ENCODE results near the gene DRC7. TPM values are rescaled to one million over a fixed set of nuclear protein-coding genes. Genes with fewer than 3 reads are reported as not detected.

DRC7 gene
- total RNA-seq, 2 donors from 2014 or later, result not detected

- no peak for DNase-seq (ENCODE audit: low spot score)
- Histone ChIP-seq H3K36me3 (no peaks in the 10 kb centered on the region), H3K27ac (no peak overlapping the region), H3K4me1 (ENCODE audit: control insufficient read depth in 1 of 2, low read depth in 2 of 2) (no peaks in the 10 kb centered on the region), H3K27me3 (replicated peaks; ENCODE audit: insufficient read depth) (no peaks in the 10 kb centered on the region), H3K9me3 (no peaks in the 10 kb centered on the region), H3K4me3 (no peak overlapping the region)
- TF ChIP-seq CTCF (IDR thresholded peaks at IDR 0.05), result no peak
- no peak for ATAC-seq (ENCODE audit: insufficient number of reproducible peaks, low FRiP score, low read depth)
These were observed 6.1 kb upstream of the DRC7 start for GRCh38 chr16:57688487-57688986.

GRCh38 chr16:57688987-57689761, 5.4 kb upstream of the DRC7 start:
- H3K27ac ChIP-seq, result no peak overlapping the region
- H3K9me3 ChIP-seq, result no peaks in the 10 kb centered on the region
- H3K4me1 ChIP-seq (ENCODE audit: control insufficient read depth in 1 of 2, low read depth in 2 of 2), result no peaks in the 10 kb centered on the region
- no peak overlapping the region for H3K4me3 ChIP-seq
- no peak for DNase-seq (ENCODE audit: low spot score)
- no peaks in the 10 kb centered on the region for H3K27me3 ChIP-seq (replicated peaks; ENCODE audit: insufficient read depth)
- H3K36me3 ChIP-seq, result no peaks in the 10 kb centered on the region
- no peak for TF ChIP-seq CTCF (IDR thresholded peaks at IDR 0.05)
- ATAC-seq (ENCODE audit: insufficient number of reproducible peaks, low FRiP score, low read depth), result no peak

GRCh38 chr16:57689762-57690558, 4.6 kb upstream of the DRC7 start:
- no peak for DNase-seq (ENCODE audit: low spot score)
- no peak overlapping the region for H3K4me3 ChIP-seq
- no peaks in the 10 kb centered on the region for H3K9me3 ChIP-seq
- H3K36me3 ChIP-seq, result no peaks in the 10 kb centered on the region
- ATAC-seq (ENCODE audit: insufficient number of reproducible peaks, low FRiP score, low read depth), result no peak
- H3K27ac ChIP-seq, result no peak overlapping the region
- no peaks in the 10 kb centered on the region for H3K4me1 ChIP-seq (ENCODE audit: control insufficient read depth in 1 of 2, low read depth in 2 of 2)
- TF ChIP-seq CTCF (IDR thresholded peaks at IDR 0.05), result no peak
- no peaks in the 10 kb centered on the region for H3K27me3 ChIP-seq (replicated peaks; ENCODE audit: insufficient read depth)

GRCh38 chr16:57690782-57691471, 3.7 kb upstream of the DRC7 start:
- Histone ChIP-seq H3K27ac (no peak overlapping the region), H3K36me3 (no peaks in the 10 kb centered on the region), H3K4me1 (ENCODE audit: control insufficient read depth in 1 of 2, low read depth in 2 of 2) (no peaks in the 10 kb centered on the region), H3K27me3 (replicated peaks; ENCODE audit: insufficient read depth) (no peaks in the 10 kb centered on the region), H3K9me3 (no peaks in the 10 kb centered on the region), H3K4me3 (no peak overlapping the region)
- DNase-seq (ENCODE audit: low spot score) (no peak), ATAC-seq (ENCODE audit: insufficient number of reproducible peaks, low FRiP score, low read depth) (no peak)
- TF ChIP-seq CTCF (IDR thresholded peaks at IDR 0.05), result no peak

- Histone ChIP-seq H3K27me3 (replicated peaks; ENCODE audit: insufficient read depth) (no peaks in the 10 kb centered on the region), H3K9me3 (no peaks in the 10 kb centered on the region), H3K27ac (no peak overlapping the region), H3K36me3 (no peaks in the 10 kb centered on the region), H3K4me3 (no peak overlapping the region), H3K4me1 (ENCODE audit: control insufficient read depth in 1 of 2, low read depth in 2 of 2) (no peaks in the 10 kb centered on the region)
- ATAC-seq (ENCODE audit: insufficient number of reproducible peaks, low FRiP score, low read depth) (no peak), DNase-seq (ENCODE audit: low spot score) (no peak)
- TF ChIP-seq CTCF (IDR thresholded peaks at IDR 0.05), result no peak
These were observed 2.0 kb upstream of the DRC7 start for GRCh38 chr16:57692636-57693035.
